HG03108 (cell line): ENCODE results near the gene MIPOL1.
"Not testable (repeated sequence)": the region's sequence is repeated elsewhere in the genome, so short reads cannot be mapped to it uniquely, and the experiment has no call there.

Experiments used
- ATAC-seq: cut with Tn5 transposase; IDR thresholded peaks from one replicate; pipeline ENCODE4 v1.9.1; 2021; ENCODE audit warnings: moderate library complexity; ENCODE audit not compliant: unreplicated experiment

Gene MIPOL1

DNA sequence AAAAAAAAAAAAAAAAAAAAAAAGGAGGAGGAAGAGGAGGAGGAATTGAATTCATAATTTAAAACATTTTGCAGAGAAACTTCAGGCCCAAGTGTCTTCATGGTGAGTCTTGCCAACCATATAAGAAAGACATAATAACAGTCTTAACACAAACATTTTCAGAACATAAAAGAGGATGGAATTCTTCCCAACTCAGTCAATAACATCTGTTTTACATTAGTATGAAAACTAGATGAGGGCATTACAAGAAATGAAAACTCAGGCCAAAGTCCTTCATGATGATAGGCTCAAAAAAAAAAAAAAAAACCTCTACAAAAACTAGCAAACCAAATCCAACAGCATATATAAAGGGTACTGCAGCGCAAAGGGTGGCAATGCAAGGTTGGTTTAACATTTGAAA, 245.7 kb downstream of the MIPOL1 start:
- no peak for ATAC-seq

DNA sequence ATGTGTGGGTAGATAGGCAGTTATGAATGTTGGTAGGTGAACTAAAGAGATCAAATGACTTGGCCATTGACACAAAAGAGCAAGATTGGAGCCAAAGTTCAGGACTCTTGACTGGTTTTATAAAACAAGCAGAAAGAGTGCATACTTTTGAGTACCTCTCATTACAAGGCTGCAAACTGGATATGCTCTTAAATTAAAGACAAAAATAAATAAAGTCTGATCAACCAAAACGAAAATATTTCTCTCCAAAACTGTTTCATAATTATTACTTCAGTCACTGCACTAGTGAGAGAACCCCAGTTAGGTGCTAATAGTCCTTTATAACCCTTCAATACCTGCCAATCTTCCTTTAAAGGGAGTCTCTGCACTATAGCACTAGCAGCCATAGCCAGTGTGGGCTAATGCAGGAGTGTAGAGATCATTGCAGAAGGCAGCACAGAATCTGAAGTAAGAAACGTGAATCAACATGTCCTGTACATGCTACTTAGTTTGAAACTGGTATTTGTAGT, 250.2 kb downstream of the MIPOL1 start:
- ATAC-seq = no peak

DNA sequence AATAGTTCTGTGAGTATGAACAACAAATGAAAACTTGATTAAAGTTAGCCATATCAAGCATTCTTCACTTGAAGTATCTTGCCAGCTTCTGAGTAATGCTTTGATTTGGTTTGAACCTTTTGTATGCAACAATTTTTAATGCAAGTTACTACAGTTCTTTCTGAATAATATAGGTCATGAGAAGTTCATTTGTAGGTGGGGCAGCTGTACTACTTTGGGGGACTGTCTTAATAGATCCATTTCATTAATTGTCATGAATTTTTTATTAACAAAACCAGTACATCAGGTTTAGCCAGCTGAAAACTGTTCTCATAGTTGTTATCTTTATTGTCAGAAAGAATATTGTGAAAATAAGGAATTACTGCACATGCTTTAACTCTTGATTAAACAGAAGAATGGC, 254.6 kb downstream of the MIPOL1 start:
- no peak for ATAC-seq

DNA sequence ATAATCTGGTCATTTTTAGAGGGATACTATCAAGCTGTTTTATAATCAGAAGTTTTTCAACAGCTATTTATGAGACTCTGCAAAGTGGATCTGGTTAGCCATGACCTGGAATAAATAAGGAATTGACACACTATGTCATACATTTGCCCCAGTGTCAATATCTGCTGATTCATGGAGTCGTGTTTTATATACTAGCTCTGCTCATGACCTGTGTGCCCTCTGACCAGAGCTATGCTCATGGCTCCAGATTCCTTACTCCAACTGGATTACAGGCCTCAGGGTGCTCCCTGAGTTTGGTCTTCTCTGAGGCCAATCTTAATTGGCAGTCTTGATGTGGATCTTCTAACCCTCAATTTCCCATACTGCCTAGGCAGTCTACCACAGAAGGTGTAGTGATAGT, 256.2 kb downstream of the MIPOL1 start:
- no peak for ATAC-seq

DNA sequence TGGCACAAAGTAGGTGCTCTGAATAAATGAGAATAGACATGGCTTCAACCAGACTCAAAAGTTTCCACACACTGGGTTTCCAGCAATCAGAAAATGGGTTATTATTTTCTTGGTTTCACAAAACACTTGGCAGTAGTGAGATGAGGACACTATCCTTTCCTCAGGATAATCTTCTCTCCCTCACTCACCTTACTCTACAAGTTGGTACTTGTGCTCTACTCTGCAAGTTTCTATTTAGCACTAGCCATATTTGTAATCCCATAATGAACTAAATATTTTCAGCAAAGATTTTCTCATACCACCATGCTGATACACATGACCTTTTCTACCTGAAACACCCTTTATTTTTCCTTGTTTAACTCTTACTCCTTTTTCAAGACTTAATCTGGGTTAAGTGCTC, 259.6 kb downstream of the MIPOL1 start:
- no peak for ATAC-seq

DNA sequence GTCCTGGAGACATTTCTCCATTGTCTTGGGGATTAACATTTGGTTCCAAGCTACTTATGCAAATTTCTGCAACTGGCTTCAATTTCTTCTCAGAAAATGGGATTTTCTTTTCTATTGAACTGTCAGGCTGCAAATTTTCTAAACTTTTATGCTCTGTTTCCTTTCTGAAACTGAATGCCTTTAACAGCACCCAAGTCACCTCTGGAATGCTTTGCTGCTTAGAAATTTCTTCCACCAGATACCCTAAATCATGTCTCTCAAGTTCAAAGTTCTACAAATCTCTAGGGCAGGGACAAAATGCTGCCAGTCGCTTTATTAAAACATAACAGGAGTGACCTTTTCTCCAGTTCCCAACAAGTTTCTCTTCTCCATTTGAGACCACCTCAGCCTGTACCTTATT, 264.7 kb downstream of the MIPOL1 start:
- ATAC-seq = not testable (repeated sequence)

DNA sequence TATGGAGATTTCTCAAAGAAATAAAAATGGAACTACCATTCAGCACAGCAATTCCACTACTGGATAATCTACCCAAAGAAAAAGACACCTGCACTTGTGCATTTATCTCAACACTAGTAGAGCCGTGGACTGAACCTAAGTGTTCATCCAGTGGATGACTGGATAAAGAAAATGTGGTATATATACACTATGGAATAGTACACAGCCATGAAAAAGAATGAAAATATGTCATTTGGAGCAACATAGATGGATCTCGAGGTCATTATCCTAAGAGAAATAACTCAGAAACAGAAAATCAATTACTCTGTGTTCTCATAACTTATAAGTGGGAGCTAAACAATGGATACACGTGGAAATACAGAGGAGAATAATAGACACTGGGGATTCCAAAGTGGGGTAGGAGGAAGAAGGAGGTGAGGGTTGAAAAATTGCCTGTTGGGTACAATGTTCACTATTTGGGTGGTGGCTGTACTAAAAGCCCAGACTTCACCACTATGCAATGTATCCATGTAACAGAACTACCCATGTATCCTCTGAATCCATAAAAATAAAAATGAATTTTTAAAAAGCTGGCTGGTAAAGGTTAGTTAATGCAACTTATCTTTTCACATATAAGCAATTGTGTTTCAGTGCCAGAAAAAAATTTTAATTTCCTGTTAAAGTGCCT, 266.6 kb downstream of the MIPOL1 start:
- no peak for ATAC-seq

DNA sequence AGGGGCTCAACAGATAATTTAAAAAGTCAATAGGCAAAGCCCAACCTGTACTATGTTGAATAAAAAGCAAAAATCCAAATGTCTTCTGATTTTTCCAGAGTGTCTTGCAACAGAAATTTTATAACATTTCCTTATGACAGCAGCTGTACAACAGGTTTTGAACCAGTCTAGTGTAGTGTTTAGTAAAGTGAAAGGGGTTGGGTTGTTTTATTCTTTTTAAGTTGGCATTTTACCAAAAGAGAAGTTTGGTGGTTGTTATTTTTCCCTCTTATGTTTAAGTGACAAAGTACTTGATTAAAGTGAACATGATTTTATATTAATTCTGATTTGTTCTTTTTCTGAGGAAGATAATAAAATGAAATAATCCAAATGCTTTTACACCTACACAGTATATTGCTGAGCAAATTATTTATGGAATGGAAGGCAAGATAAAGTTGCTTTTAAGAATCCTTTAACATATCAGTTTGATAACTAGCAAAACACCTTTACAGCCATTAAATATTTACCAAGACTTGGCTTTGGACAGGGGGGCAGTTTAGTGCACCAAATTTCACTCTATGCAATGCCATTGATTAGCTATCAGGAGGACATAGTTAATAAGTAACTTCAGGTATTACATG, 268.4 kb downstream of the MIPOL1 start:
- ATAC-seq = no peak

DNA sequence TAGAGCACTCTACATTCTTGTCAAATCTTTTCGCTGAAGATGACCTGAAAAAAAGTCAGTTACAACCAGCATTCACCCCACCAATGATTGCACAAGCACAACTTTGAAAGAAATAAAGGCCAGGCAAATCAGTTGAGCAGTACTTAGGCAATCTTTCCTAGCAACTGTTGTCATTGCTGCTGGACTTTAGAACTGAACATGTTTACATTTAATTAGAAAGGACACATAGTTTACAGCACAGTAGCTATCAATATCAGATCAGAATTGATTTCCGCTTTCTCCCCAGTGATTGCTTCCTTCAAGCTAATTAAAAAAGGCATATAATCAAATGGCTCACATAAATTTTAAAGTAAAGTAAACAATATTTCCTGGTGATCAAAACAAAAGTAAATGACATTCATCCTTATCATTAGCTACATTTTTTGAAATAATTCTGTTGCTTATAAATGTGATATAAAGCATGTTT, 268.9 kb downstream of the MIPOL1 start:
- no peak for ATAC-seq

DNA sequence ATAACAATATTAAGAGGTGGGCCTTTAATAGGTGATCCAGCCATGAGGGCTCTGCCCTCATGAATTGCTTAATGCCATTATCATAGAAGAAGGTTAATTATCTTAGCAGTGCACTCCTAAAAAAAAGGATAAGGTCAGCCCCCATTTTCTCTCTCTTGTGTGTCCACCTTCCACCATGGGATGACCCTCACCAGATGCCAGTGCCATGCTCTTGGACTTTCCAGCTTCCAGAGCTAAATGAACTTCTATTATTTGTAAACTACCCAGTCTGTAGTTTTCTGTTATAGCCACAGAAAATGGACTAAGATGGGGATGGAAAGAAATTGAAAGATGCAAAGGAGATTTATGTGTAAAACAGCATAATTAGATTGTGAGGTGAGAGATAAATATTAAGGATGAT, 271.9 kb downstream of the MIPOL1 start:
- no peak for ATAC-seq

DNA sequence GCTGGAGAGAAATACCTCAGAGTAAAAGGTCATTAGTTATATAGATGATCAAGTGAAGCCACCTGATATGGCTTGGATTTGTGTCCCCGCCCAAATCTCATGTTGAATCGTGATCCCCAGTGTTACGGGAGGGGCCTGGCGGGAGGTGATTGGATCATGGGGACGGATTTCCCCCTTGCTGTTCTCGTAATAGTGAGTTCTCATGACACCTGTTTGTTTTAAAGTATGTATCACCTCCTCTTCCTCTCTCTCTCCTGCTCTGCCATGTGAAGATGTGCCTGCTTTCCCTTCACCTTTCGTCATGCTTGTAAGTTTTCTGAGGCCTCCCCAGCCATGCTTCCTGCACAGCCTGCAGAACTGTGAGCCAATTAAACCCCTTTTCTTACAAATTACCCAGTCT, 272.5 kb downstream of the MIPOL1 start:
- no peak for ATAC-seq

DNA sequence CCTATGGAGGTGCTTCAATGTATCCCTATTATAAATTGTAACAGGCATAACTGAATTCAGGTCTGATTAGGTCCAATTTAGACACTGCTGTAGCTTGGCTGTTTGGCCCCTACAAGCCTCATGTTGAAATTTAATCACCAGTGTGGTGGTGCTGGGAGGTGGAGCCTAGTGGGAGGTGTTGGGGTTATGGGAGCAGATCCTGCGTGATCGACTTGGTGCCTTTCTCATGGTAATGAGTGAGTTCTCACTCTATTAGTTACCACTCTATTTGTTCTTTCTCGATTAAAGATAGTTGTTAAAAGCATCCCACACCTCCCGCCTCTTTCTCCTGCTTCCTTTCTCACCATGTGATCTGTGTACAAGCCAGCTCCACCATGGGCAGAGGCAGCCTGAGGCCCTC, 275.2 kb downstream of the MIPOL1 start:
- ATAC-seq = no peak

DNA sequence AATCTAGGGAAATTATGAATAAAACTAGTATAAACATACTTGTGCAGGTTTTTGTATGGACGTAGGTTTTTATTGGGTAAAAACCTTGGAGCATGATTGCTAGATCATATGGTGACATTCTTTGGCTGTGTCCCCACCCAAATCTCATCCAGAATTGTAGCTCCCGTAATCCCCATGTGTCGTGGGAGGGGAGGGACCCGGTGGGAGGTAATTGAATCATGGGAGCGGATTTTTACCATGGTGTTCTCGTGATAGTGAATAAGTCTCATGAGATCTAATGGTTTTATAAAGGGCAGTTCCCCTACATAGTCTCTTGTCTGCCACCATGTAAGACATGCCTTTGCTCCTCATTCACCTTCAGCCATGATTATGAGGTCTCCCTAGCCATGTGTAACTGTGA, 276.5 kb downstream of the MIPOL1 start:
- no peak for ATAC-seq

DNA sequence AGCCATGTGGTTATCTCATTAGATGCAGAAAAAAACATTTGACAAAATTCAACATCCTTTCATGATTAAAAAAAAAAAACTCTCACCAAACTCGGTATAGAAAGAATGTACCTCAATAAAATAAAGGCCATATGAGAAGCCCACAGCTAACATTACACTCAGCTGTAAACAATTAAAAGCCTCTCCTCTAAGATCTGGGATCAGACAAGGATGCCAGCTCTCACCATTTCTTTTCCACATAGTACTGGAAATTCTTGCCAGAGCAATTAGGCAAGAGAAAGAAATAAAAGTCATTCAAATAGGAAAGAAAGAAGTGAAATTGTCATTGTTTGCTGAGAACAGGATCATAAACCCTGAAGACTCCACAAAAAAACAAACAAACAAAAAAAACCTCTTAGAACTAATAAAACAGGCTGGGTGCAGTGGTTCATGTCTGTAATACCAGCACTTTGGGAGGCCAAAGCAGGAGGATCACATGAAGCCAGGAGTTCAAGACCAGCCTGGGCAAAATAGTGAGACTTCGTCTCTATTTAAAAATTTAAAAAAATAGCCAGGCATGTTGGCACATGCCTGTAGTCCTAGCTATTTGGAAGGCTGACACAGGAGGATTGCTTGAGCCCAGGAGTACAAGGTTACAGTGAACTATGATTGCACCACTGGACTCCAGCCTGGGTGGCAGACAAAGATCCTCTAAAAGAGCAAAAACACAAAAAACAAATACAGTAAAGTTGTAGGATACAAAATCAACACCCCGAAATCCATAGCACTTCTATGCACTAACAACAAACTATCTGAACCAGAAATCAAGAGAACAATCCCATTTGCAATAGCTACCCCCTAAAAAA, 282.9 kb downstream of the MIPOL1 start:
- ATAC-seq = no peak

DNA sequence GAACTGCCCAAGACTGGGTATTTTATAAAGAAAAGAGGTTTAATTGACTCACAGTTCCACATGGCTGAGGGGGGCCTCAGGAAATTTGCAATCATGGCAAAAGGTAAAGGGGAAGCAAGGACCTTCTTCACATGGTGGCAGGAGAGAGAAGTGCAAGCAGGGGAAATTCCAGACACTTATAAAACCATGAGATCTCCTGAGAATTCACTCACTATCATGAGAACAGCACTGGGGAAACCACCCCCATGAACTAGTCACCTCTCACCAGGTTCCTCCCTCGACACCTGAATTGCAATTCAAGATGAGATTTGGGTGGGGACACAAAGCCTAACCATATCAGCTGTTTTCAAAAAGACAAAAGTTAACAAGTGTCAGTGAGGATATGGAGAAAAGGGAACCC, 284.7 kb downstream of the MIPOL1 start:
- no peak for ATAC-seq

DNA sequence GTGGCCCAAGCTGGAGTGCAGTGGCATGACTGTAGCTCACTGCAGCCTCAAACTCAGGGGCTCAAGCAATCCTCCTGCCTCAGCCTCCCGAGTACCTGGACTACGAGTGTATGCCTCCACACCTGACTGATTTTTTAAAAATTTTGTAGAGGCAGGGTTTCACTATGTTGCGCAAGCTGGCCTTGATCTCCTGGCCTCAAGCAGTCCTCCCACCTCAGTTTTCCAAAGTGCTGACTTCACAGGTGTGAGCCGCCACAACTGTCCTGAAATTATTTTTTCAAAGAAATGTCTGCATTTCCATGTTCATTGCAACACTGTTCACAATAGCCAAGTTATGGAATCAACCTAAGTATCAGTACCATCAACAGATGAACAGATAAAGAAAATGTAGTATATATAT, 285.9 kb downstream of the MIPOL1 start:
- no peak for ATAC-seq

DNA sequence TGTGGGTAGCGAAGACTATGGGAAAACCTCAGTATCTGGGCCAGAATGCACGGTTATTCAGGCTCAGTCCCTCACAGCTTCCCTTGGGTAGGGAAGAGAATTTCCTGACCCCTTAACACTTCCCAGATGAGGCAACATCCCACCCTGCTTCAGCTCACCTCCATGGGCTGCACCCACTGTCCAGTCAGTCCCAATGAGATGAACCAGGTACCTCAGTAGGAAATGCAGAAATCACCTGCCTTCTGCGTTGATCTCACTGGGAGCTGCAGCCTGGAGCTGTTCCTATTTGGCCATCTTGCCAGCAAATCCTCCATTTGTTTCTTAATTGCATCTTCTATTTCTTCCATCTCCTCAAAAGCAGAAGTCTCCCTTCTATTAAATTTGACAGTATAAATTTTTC, 292.9 kb downstream of the MIPOL1 start:
- no peak for ATAC-seq

DNA sequence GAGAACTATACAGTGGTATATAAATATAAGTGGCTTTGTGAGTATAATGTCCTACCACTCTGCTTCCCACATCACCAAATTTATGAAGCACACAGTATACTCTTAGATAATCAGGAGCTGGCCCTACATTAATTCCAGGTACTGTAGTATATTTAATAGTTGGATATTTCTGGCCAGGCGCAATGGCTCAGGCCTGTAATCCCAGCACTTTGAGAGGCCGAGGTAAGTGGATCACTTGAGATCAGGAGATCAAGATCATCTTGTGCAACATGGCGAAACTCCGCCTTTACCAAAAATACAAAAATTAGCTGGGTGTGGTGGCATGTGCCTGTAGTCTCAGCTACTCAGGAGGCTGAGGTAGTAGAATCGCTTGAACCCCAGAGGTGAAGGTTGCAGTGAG, 293.3 kb downstream of the MIPOL1 start:
- no peak for ATAC-seq

DNA sequence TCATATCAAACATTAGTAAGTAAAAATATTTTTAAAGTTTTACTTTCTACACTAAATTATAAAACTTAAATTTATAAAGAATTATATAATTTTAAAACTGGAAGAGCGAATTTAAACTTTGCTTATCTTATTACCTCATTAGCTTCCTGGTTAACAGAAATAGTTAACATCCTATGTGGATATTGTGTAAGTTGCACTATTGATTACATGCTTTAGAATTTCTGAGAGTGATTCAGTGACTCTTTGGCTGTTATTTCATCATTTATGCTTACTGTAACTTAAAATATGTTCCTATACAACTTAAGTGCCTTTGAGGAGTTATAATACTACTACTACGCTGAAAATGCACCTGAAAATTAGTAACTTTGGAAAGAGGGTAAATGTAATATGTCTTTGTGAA, 295.9 kb downstream of the MIPOL1 start:
- ATAC-seq = no peak

DNA sequence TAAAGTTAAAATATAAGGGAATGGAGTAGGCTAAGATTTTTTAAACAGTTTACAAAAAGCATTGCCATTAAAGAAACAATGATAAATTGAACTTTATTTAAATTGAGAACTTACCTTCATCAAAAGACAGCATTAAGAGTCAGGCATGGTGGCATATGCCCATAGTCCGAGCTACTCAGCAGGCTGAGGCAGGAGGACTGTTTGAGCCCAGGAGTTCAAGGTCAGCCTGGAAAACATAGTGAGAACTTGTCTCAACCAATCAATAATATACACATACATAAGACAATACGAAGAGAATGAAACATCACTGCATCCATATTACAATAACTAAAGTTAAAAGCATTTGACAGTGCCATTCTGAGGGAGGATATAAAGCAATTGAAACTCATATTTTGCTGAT, 299.7 kb downstream of the MIPOL1 start:
- ATAC-seq = no peak

DNA sequence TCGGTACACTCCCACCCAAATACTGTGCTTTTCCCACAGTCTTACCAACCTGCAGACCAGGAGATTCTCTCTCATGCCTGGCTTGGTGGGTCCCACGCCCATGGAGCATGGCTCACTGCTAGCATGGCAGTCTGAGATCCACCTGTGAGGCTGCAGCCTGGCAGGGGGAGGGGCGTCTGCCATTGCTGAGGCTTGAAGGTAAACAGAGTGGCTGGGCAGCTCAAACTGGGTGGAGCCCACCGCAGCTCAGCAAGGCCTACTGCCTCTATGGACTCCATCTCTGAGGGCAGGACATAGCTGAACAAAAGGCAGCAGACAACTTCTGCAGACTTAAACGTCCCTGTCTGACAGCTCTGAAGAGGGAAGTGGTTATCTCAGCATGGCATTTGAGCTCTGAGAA, 304.1 kb downstream of the MIPOL1 start:
- ATAC-seq = no peak

DNA sequence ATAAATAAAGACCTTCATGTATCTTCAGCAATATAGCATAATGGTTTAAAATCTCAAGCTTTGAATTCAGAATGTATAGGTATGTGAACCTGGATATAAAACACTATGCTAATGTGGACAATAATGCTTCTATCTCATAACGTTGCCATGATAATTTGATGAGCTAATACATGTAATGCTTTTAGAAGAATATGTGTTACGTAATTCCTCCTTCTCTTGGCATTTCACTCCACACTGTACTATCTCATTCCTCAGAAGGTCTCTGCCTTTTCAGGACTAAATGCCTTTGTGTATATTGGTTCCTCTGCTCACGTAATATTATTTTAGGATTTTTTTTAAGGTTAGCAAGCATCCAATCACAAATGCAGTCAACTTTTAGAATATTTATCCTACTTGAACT, 310.8 kb downstream of the MIPOL1 start:
- ATAC-seq = no peak
